Endothelial cell of coronary artery (primary cell): Measurements from ENCODE around the gene HTRA1. TPM values are rescaled to one million over a fixed set of nuclear protein-coding genes. Genes with fewer than 3 reads are reported as not detected.

Experiments
- total RNA-seq: library from RNA; depleted of rRNA; stranded (reverse); fragments of >200 nt; gene quantifications from 2 replicates; pipeline ENCODE4 v1.2.3, GENCODE V29; 2014

Gene HTRA1
- 69.6 and 131 TPM in 2 replicates for total RNA-seq

DNA sequence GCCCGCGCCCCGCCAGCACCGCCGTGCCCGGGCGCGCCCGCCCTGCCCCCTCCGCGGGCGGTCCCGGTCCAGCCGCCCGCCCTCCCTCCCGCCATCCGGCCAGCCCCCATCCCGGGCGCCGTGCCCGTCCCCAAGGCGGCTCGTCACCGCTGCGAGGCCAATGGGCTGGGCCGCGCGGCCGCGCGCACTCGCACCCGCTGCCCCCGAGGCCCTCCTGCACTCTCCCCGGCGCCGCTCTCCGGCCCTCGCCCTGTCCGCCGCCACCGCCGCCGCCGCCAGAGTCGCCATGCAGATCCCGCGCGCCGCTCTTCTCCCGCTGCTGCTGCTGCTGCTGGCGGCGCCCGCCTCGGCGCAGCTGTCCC, at the start of gene HTRA1:
Gene HTRA1 (plus strand): TSS at position 187 of the 362 bp plus-strand sequence. CDS start 100 bp downstream, at position 287.

DNA sequence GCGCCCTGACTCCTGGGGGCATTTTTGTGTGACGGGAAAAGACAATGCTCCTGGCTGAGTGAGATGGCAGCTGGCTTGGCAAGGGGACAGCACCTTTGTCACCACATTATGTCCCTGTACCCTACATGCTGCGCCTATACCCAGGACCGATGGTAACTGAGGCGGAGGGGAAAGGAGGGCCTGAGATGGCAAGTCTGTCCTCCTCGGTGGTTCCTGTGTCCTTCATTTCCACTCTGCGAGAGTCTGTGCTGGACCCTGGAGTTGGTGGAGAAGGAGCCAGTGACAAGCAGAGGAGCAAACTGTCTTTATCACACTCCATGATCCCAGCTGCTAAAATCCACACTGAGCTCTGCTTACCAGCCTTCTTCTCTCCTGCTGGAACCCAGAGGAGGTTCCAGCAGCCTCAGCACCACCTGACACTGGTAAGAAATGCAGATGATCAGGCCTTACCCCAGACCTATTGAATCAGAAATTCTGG, 6.7 kb upstream of the HTRA1 start, which contains the start of gene ARMS2:
Gene ARMS2 (plus strand): TSS at position 51 of the 478 bp plus-strand sequence. CDS start 75 bp downstream, at position 126.

DNA sequence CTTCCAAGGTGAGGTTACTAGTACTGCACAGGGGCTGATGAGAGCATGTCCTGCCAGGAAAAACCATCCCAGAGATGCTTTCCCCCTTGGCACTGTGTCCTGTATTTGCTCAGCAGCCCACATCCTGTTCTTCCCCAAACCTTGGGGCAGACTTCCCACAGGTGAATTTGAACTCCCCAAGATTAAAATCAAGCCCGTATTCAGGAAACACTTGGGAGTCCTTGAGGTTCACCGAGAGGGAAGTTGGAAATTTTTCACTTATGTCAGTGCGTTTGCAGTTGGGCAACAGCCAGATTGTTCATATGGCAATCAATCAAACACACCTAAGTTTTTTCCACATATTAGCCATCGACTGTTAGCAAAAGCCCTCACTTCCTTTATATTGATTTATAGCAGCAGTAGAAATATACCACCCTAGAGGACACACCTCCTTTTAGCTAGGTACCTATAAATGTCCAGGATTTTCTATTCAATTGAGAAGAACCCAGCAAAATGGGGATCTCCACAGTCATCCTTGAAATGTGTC, 99.0 kb downstream of the HTRA1 start, which contains the start of gene DMBT1:
Gene DMBT1 (plus strand): TSS at position 476 of the 526 bp plus-strand sequence. CDS start 17 bp downstream, at position 493.

Other genes starting within 250 kb of the HTRA1 start
- gene BTBD16, start 190.3 kb upstream of the HTRA1 start, total RNA-seq, result 0.09 TPM in 1 of 2 replicates, not detected in the other
- gene PLEKHA1, start 86.8 kb upstream of the HTRA1 start, total RNA-seq, result 25.3 and 28.0 TPM in 2 replicates
- not detected in 2 replicates for gene ARMS2, start 6.9 kb upstream of the HTRA1 start, total RNA-seq
- gene DMBT1, start 99.2 kb downstream of the HTRA1 start, total RNA-seq, result not detected in 2 replicates
- gene C10orf120, start 238.3 kb downstream of the HTRA1 start, total RNA-seq, result not detected in 2 replicates